Endothelial cell (in vitro differentiated cells): ENCODE data around the gene LHX4. TPM values are rescaled to one million over a fixed set of nuclear protein-coding genes. Genes with fewer than 3 reads are reported as not detected.

ENCODE experiments used
- DNase-seq: peaks from one replicate; pipeline ENCODE4 v3.0.0; 2021; ENCODE audit warnings: low spot score
- H3K27ac Mint-ChIP-seq: one replicate; pipeline ENCODE4 v1.8.0; 2021; ENCODE audit warnings: mixed read lengths, inconsistent platforms; ENCODE audit not compliant: unreplicated experiment
- H3K27me3 Mint-ChIP-seq: one replicate; pipeline ENCODE4 v1.8.0; 2021; ENCODE audit warnings: mild to moderate bottlenecking, moderate library complexity, mixed read lengths, inconsistent platforms; ENCODE audit not compliant: unreplicated experiment
- H3K36me3 Mint-ChIP-seq: one replicate; pipeline ENCODE4 v1.8.0; 2021; ENCODE audit warnings: mild to moderate bottlenecking, low read depth, mixed read lengths, inconsistent platforms; ENCODE audit not compliant: unreplicated experiment
- H3K4me1 Mint-ChIP-seq: one replicate; pipeline ENCODE4 v1.8.0; 2021; ENCODE audit warnings: mild to moderate bottlenecking, mixed read lengths, inconsistent platforms; ENCODE audit not compliant: unreplicated experiment
- H3K4me3 Mint-ChIP-seq: one replicate; pipeline ENCODE4 v1.8.0; 2021; ENCODE audit warnings: mild to moderate bottlenecking, mixed read lengths, inconsistent platforms; ENCODE audit not compliant: unreplicated experiment
- H3K9me3 Mint-ChIP-seq: one replicate; pipeline ENCODE4 v1.8.0; 2021; ENCODE audit warnings: mixed read lengths, inconsistent platforms; ENCODE audit not compliant: unreplicated experiment
- total RNA-seq: library from RNA; stranded (reverse); fragmentation: NEBNext Ultra II Directional; extraction: Animal tissue kit (Norgen Biotek cat#: 25700); gene quantifications from one replicate; pipeline ENCODE4 v1.2.1, GENCODE V29; 2021; ENCODE audit not compliant: unreplicated experiment
- TF ChIP-seq, protein P1 (sequence below): fragments of 200-600 bp; sonication (generic); IDR thresholded peaks from one replicate; pipeline ENCODE4 v1.5.0; 2021; ENCODE audit warnings: antibody characterized with exemption; ENCODE audit not compliant: unreplicated experiment

LHX4 gene
- total RNA-seq, 1 donor from 2014 or later = 1.5 TPM

DNA sequence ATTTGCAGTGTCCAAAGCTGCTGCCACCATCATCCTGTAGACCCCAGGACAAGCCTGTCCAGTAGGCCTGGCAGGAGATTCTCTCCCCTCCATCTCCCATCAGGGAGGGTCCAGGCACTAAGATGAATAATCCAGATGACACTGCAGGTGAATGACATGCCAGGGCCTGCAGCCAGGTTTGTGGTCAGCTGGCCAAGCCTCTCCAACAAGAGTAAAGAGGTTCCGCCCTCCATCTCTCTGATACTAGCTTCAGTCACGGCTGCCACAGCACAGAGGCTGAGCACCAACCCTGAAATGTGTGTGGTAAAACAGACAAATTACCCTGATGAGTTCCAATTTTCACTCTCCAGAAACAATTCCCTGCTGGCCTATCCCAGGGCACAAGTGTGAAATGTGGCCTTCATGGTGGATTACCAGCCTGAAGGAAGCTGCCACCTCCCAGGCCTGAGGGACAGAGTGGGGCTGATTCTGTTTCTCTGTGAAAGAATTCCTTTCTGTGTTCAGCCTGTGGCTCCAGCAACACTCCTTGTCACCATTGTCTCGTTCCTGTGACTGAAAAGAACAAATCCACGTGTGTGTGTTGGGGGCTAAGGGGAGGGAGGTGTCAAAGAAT, 19.9 kb upstream of the LHX4 start:
- Mint-ChIP-seq H3K36me3 (no peaks in the 10 kb centered on the region), H3K27ac (no peak overlapping the region), H3K9me3 (no peaks in the 10 kb centered on the region), H3K4me1 (peaks cover 32% of the 10 kb centered on the region), H3K27me3 (peaks cover 9% of the 10 kb centered on the region), H3K4me3 (no peak overlapping the region)
- TF ChIP-seq, protein P1, sequence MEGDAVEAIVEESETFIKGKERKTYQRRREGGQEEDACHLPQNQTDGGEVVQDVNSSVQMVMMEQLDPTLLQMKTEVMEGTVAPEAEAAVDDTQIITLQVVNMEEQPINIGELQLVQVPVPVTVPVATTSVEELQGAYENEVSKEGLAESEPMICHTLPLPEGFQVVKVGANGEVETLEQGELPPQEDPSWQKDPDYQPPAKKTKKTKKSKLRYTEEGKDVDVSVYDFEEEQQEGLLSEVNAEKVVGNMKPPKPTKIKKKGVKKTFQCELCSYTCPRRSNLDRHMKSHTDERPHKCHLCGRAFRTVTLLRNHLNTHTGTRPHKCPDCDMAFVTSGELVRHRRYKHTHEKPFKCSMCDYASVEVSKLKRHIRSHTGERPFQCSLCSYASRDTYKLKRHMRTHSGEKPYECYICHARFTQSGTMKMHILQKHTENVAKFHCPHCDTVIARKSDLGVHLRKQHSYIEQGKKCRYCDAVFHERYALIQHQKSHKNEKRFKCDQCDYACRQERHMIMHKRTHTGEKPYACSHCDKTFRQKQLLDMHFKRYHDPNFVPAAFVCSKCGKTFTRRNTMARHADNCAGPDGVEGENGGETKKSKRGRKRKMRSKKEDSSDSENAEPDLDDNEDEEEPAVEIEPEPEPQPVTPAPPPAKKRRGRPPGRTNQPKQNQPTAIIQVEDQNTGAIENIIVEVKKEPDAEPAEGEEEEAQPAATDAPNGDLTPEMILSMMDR = no peak
- no peak for DNase-seq

DNA sequence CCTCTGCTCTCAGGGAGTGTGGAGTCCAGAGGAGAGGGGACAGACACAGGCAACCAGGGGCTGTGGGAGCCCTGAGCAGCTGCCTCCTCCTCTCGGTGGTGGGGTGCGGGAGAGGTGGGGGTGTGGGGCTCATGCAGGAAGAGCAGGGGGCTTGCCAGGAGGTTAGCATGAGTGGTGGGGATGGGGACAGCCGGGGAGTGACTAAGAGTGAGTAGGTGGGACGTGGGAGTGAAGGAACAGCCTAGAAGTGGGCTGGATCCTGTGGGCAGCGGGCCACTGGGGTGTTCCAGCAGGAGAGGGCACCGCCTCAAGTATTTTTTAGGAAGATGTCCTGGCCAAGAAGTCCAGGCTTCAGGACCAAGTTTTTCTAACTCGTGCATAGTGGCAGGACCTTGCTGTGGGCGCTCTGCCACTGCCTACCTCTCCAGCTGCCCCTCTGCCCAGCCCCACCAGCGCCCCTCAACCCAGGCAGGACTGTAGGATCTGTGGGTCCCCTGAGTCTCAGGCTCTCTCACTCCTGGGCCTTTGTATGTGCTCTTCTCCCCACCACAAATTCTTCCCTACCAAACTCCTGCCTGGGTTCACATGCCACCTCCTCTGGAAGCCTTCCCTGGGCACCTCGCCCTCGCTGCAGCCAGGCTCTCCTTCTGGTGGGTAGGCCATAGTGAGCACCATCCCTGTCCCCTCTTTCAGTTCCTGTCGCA, 18.8 kb upstream of the LHX4 start:
- DNase-seq = no peak
- Mint-ChIP-seq H3K27ac (no peak overlapping the region), H3K27me3 (peaks cover 9% of the 10 kb centered on the region), H3K36me3 (no peaks in the 10 kb centered on the region), H3K4me1 (peaks cover 32% of the 10 kb centered on the region), H3K9me3 (no peaks in the 10 kb centered on the region), H3K4me3 (no peak overlapping the region)
- TF ChIP-seq, protein P1 = no peak

DNA sequence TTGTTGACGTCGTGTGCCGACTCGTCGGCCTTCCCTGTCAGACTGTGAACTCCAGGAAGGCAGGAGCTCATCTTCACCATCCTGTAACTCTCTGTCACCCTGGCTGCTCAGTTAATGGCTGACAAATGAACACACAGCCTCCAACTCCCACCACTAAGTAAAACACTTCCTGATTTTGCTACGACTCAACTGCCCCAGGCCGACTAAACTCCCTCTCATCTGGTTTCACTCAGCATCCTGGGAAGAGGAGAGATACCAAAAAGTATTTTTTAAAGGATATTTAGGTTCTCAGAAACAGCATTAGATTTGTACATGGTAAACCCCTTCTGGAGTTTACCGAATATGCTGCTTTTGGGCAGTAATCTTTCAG, 18.2 kb upstream of the LHX4 start:
- TF ChIP-seq, protein P1 = no peak
- H3K4me1 Mint-ChIP-seq = peaks cover 28% of the 10 kb centered on the region
- H3K27me3 Mint-ChIP-seq = peaks cover 9% of the 10 kb centered on the region
- H3K27ac Mint-ChIP-seq = no peak overlapping the region
- no peaks in the 10 kb centered on the region for H3K36me3 Mint-ChIP-seq
- H3K4me3 Mint-ChIP-seq = no peak overlapping the region
- H3K9me3 Mint-ChIP-seq = no peaks in the 10 kb centered on the region
- no peak for DNase-seq

DNA sequence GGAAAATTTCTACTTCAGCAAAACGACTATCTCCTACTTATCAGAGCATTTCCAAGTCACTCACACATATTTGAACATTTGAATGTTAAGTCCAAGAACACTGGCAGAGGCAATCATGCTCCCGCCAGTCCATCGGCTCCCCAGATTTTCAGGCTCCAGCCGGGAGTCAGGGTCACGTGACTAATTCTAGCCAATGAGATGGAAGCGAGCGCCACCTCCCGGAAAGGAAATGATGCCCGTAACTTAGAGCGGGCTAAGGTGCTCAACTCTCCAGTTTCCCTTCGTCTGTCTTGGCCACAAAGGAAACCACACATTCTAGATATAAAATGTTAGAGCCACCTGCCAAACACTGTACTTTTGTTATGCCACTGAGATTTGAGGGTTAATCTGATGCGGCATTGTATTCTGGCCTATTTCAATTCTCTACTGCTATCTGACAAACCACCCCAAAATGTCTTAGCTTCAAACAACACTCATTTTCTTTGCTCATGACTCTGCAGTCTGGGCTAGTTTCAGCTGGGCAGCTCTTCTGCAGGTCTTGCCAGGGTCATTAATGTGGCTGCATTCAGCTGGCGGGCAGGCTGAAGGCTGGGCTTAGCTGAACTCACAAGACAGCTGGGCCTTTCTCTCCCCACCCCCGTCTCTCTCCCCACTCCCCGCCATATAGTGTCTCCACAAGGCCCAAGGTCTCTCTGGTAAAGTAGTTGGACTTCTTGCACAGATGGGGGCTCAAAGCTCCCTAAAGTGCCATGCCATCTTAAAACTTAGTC, 16.5 kb upstream of the LHX4 start:
- peak overlapping the region; percentile 47 for H3K4me3 Mint-ChIP-seq
- H3K27me3 Mint-ChIP-seq = peaks cover 2% of the 10 kb centered on the region
- H3K36me3 Mint-ChIP-seq = no peaks in the 10 kb centered on the region
- TF ChIP-seq, protein P1 = no peak
- no peaks in the 10 kb centered on the region for H3K9me3 Mint-ChIP-seq
- peaks cover 16% of the 10 kb centered on the region for H3K4me1 Mint-ChIP-seq
- no peak for DNase-seq
- H3K27ac Mint-ChIP-seq = no peak overlapping the region
